Stimulated activated CD4-positive, alpha-beta T cell treated with anti-CD3 and anti-CD28 coated beads, Interleukin-4, amount 100 ng/mL, for 1 hour (primary cell): ENCODE measurements around the gene SLC30A3.

Experiments
- DNase-seq: peaks from one replicate; pipeline ENCODE4 v3.0.0-alpha.2; 2020

The SLC30A3 gene

GRCh38 chr2:27222407-27222806, 40.4 kb downstream of the SLC30A3 start:
- DNase-seq, result no peak

- no peak for DNase-seq
Observed at GRCh38 chr2:27221166-27221565, 41.7 kb downstream of the SLC30A3 start.

- no peak for DNase-seq
Observed at GRCh38 chr2:27220091-27220490, 42.8 kb downstream of the SLC30A3 start.

GRCh38 chr2:27219091-27219490, 43.8 kb downstream of the SLC30A3 start:
- no peak for DNase-seq

GRCh38 chr2:27218614-27219013, 44.2 kb downstream of the SLC30A3 start:
- no peak for DNase-seq

GRCh38 chr2:27217173-27218121, 45.4 kb downstream of the SLC30A3 start, which contains the start of gene CAD:
Gene CAD (plus strand): TSS chr2:27217369. CDS start chr2:27217552, 183 bp downstream.
- peak; percentile 93 for DNase-seq

GRCh38 chr2:27216416-27217137, 46.3 kb downstream of the SLC30A3 start:
- DNase-seq, result no peak

GRCh38 chr2:27214941-27215340, 47.9 kb downstream of the SLC30A3 start:
- no peak for DNase-seq

- no peak for DNase-seq
Observed at GRCh38 chr2:27212626-27213471, 50.0 kb downstream of the SLC30A3 start.

GRCh38 chr2:27211943-27212625, 50.8 kb downstream of the SLC30A3 start, which contains the start of the genes ATRAID and SLC5A6:
Gene ATRAID (plus strand): TSS chr2:27212041. CDS start chr2:27212369, 328 bp downstream.
Gene SLC5A6 (minus strand): TSS chr2:27212268. CDS start chr2:27207650, 4,618 bp downstream.
- peak; percentile 88 for DNase-seq

- DNase-seq, result no peak
Observed at GRCh38 chr2:27211241-27211942, 51.5 kb downstream of the SLC30A3 start.

GRCh38 chr2:27209621-27210401, 53.0 kb downstream of the SLC30A3 start:
- DNase-seq, result no peak

GRCh38 chr2:27208486-27209050, 54.3 kb downstream of the SLC30A3 start:
- no peak for DNase-seq

GRCh38 chr2:27206346-27206745, 56.5 kb downstream of the SLC30A3 start:
- DNase-seq, result no peak

- DNase-seq, result no peak
Observed at GRCh38 chr2:27205206-27205605, 57.6 kb downstream of the SLC30A3 start.

GRCh38 chr2:27204566-27204965, 58.3 kb downstream of the SLC30A3 start:
- DNase-seq, result no peak

GRCh38 chr2:27203741-27204140, 59.1 kb downstream of the SLC30A3 start:
- DNase-seq, result no peak
